Measurements from ENCODE around the gene MED13L. TPM values are rescaled to one million over a fixed set of nuclear protein-coding genes. Genes with fewer than 3 reads are reported as not detected.

Gene MED13L
- total RNA-seq, 2 experiments from 2014 or later: 112 to 120 TPM

- H3K4me1 Mint-ChIP-seq: peaks cover 20% of the 10 kb centered on the region
- DNase-seq: peak; percentile 52
- no peak overlapping the region for H3K27ac Mint-ChIP-seq
- no peak overlapping the region for H3K4me3 Mint-ChIP-seq
- H3K9me3 Mint-ChIP-seq: no peaks in the 10 kb centered on the region
- no peaks in the 10 kb centered on the region for H3K36me3 Mint-ChIP-seq
- POLR2A ChIA-PET: no interaction called here
- peak; percentile 68 for ATAC-seq (ENCODE audit: low read depth)
- no peaks in the 10 kb centered on the region for H3K27me3 Mint-ChIP-seq
These were observed 210.9 kb downstream of the MED13L start for GRCh38 chr12:116066381-116067230.

DNA sequence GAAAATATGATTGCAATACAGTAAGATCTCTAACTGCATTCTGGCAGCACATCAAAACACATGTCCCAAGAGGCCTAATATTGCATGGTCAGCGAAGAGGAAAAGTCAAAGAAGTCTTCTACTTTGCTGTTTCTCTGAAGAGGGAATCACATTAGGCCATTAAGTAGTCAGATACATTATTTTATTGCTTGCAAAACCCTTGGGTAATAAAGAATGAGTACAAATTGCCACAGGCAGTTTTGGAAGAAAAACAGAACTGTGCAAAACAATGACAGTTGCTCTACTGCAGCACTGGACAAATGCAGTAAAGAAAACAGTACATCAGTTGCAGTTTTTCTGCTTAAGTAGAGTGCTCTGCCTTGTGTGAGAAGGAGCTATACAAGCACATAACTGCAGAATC lies 211.9 kb downstream of the MED13L start:
- H3K4me3 Mint-ChIP-seq: no peak overlapping the region
- DNase-seq: no peak
- H3K27me3 Mint-ChIP-seq: no peaks in the 10 kb centered on the region
- peaks cover 21% of the 10 kb centered on the region for H3K4me1 Mint-ChIP-seq
- no peak for ATAC-seq (ENCODE audit: low read depth)
- H3K9me3 Mint-ChIP-seq: no peaks in the 10 kb centered on the region
- POLR2A ChIA-PET: no interaction called here
- H3K36me3 Mint-ChIP-seq: no peaks in the 10 kb centered on the region
- no peak overlapping the region for H3K27ac Mint-ChIP-seq

- no peak overlapping the region for H3K27ac Mint-ChIP-seq
- H3K36me3 Mint-ChIP-seq: no peaks in the 10 kb centered on the region
- DNase-seq: no peak
- H3K27me3 Mint-ChIP-seq: no peaks in the 10 kb centered on the region
- H3K4me3 Mint-ChIP-seq: no peak overlapping the region
- no peak for ATAC-seq (ENCODE audit: low read depth)
- POLR2A ChIA-PET: no interaction called here
- H3K9me3 Mint-ChIP-seq: no peaks in the 10 kb centered on the region
- H3K4me1 Mint-ChIP-seq: peaks cover 27% of the 10 kb centered on the region
These were observed 213.0 kb downstream of the MED13L start for GRCh38 chr12:116064493-116064892.

- Mint-ChIP-seq H3K4me3 (no peak overlapping the region), H3K4me1 (peaks cover 25% of the 10 kb centered on the region), H3K36me3 (no peaks in the 10 kb centered on the region), H3K9me3 (no peaks in the 10 kb centered on the region), H3K27me3 (no peaks in the 10 kb centered on the region), H3K27ac (no peak overlapping the region)
- DNase-seq: no peak
- POLR2A ChIA-PET: no interaction called here
- ATAC-seq (ENCODE audit: low read depth): no peak
These were observed 214.8 kb downstream of the MED13L start for GRCh38 chr12:116062698-116063097.

GRCh38 chr12:116060764-116061163 lies 216.7 kb downstream of the MED13L start:
- POLR2A ChIA-PET: interaction anchor here (0.5 to 0.7 kb wide), 2 partner anchors 77 to 216 kb away, joined by 3 read pairs; no protein-coding TSS in a partner anchor
- peaks cover 27% of the 10 kb centered on the region for H3K4me1 Mint-ChIP-seq

DNA sequence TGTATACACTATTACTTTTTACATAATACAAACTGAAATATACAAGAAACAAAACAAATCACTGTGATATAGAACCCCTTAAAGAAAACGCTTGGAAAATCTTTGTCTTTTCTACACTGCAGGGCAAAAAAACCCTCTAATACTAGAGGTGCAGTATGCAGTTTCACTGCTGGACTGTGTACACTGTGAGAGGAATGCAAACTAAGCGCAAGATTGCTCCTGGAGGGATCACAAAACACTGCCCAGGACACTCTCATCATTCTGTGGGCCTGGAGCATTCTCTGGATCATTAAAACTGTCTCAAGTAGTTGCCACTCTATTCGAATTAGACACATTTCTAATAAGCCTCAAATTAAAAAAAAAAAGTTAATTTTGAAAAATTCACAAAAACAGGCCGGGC lies 217.6 kb downstream of the MED13L start:
- no peak for ATAC-seq (ENCODE audit: low read depth)
- no peaks in the 10 kb centered on the region for H3K9me3 Mint-ChIP-seq
- peak overlapping the region; percentile 85 for H3K4me3 Mint-ChIP-seq
- no peak for DNase-seq
- peaks cover 28% of the 10 kb centered on the region for H3K4me1 Mint-ChIP-seq
- POLR2A ChIA-PET: no interaction called here
- no peaks in the 10 kb centered on the region for H3K36me3 Mint-ChIP-seq
- no peaks in the 10 kb centered on the region for H3K27me3 Mint-ChIP-seq
- H3K27ac Mint-ChIP-seq: peak overlapping the region; percentile 93

More at GRCh38 chr12:116060764-116061163, 216.7 kb downstream of the MED13L start:
- Mint-ChIP-seq H3K27ac (peak overlapping the region; percentile 93), H3K27me3 (no peaks in the 10 kb centered on the region), H3K36me3 (no peaks in the 10 kb centered on the region), H3K4me3 (peak overlapping the region; percentile 85), H3K9me3 (no peaks in the 10 kb centered on the region)
- no peak for DNase-seq
- ATAC-seq (ENCODE audit: low read depth): peak; percentile 89

GRCh38 chr12:116058574-116058973 lies 218.9 kb downstream of the MED13L start:
- DNase-seq: no peak
- Mint-ChIP-seq H3K4me3 (no peak overlapping the region), H3K9me3 (no peaks in the 10 kb centered on the region), H3K27me3 (no peaks in the 10 kb centered on the region), H3K27ac (no peak overlapping the region), H3K4me1 (peaks cover 32% of the 10 kb centered on the region), H3K36me3 (peaks cover 3% of the 10 kb centered on the region)
- POLR2A ChIA-PET: no interaction called here
- ATAC-seq (ENCODE audit: low read depth): no peak

- POLR2A ChIA-PET: no interaction called here
- H3K9me3 Mint-ChIP-seq: no peaks in the 10 kb centered on the region
- peaks cover 3% of the 10 kb centered on the region for H3K36me3 Mint-ChIP-seq
- ATAC-seq (ENCODE audit: low read depth) (no peak), DNase-seq (no peak)
- no peak overlapping the region for H3K27ac Mint-ChIP-seq
- H3K4me1 Mint-ChIP-seq: peaks cover 33% of the 10 kb centered on the region
- no peak overlapping the region for H3K4me3 Mint-ChIP-seq
- H3K27me3 Mint-ChIP-seq: no peaks in the 10 kb centered on the region
These were observed 220.1 kb downstream of the MED13L start for GRCh38 chr12:116057356-116057755.

GRCh38 chr12:116055895-116056607 lies 221.4 kb downstream of the MED13L start:
- H3K4me3 Mint-ChIP-seq: peak overlapping the region; percentile 45
- POLR2A ChIA-PET: interaction anchor here (0.9 kb wide), 1 partner anchor 24 kb away, joined by 3 read pairs; no protein-coding TSS in a partner anchor
- H3K27ac Mint-ChIP-seq: peak overlapping the region; percentile 51
- peaks cover 30% of the 10 kb centered on the region for H3K4me1 Mint-ChIP-seq
- DNase-seq (no peak), ATAC-seq (ENCODE audit: low read depth) (peak; percentile 64)
- H3K36me3 Mint-ChIP-seq: peaks cover 4% of the 10 kb centered on the region
- no peaks in the 10 kb centered on the region for H3K9me3 Mint-ChIP-seq
- no peaks in the 10 kb centered on the region for H3K27me3 Mint-ChIP-seq

DNA sequence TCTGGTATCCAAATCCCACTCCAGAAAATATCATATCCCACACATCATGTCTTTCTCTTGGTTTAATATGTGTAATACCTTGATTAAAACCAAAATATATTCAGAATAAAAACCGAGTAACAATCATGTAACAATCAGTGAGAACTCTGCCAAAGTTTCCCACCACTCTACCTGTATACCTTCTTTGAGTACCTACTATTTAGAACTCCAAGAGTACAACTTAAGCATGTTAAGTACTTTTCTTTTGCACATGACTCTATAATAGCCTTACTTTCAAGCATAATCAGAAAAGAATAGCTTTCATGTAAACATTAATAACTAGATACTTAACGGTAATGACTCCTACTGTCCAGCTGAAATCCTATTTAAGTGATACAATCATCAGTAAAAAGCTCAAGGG lies 223.2 kb downstream of the MED13L start:
- Mint-ChIP-seq H3K27me3 (no peaks in the 10 kb centered on the region), H3K9me3 (no peaks in the 10 kb centered on the region), H3K4me1 (peaks cover 22% of the 10 kb centered on the region), H3K4me3 (no peak overlapping the region), H3K36me3 (peaks cover 4% of the 10 kb centered on the region), H3K27ac (no peak overlapping the region)
- POLR2A ChIA-PET: no interaction called here
- ATAC-seq (ENCODE audit: low read depth) (no peak), DNase-seq (no peak)

DNA sequence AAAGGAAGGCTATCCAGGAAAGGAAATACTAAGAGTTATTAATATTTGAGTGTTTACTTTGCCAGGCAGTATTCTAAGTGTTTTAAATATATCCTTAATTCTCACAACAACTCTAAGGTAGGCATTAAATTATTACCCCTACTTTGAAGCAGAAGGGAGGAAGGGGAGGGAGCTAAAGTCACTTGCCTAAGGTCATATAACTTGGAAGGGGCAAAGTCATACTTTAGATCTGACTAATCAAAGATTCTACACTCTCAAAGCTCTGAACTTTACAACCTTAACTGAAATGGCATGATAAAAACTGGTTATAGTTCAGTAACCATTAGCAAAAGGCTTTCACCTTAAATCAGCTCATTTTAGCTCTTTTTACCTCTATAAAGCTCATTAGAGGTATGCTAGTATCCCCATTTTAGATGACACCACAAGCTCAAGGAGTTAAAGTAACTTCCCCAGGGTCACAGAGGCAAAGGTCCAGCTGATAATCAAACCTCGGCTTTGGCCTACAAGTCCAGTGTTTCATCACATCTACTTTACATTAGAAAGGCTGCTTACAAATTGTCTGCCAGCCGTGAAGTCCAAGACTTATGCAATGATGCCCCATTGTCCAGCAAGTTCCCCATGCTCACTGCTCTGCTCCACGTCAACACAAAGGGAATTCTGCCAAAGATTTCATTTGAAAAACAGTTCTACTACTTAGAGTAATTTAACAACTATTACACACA lies 223.9 kb downstream of the MED13L start:
- no peak overlapping the region for H3K27ac Mint-ChIP-seq
- H3K27me3 Mint-ChIP-seq: no peaks in the 10 kb centered on the region
- DNase-seq: no peak
- H3K4me1 Mint-ChIP-seq: peaks cover 25% of the 10 kb centered on the region
- H3K9me3 Mint-ChIP-seq: no peaks in the 10 kb centered on the region
- H3K4me3 Mint-ChIP-seq: no peak overlapping the region
- POLR2A ChIA-PET: no interaction called here
- peaks cover 4% of the 10 kb centered on the region for H3K36me3 Mint-ChIP-seq
- no peak for ATAC-seq (ENCODE audit: low read depth)

- Mint-ChIP-seq H3K9me3 (no peaks in the 10 kb centered on the region), H3K36me3 (peaks cover 7% of the 10 kb centered on the region), H3K4me1 (peaks cover 10% of the 10 kb centered on the region), H3K27me3 (no peaks in the 10 kb centered on the region), H3K4me3 (no peak overlapping the region), H3K27ac (no peak overlapping the region)
- POLR2A ChIA-PET: no interaction called here
- DNase-seq (no peak), ATAC-seq (ENCODE audit: low read depth) (no peak)
These were observed 227.2 kb downstream of the MED13L start for GRCh38 chr12:116050275-116050674.

GRCh38 chr12:116048879-116049278 lies 228.6 kb downstream of the MED13L start:
- no peak for ATAC-seq (ENCODE audit: low read depth)
- Mint-ChIP-seq H3K4me3 (no peak overlapping the region), H3K9me3 (no peaks in the 10 kb centered on the region), H3K27ac (no peak overlapping the region), H3K4me1 (peaks cover 11% of the 10 kb centered on the region), H3K27me3 (no peaks in the 10 kb centered on the region), H3K36me3 (peaks cover 8% of the 10 kb centered on the region)
- DNase-seq: no peak
- POLR2A ChIA-PET: no interaction called here
